Measurements from ENCODE around the gene CD55. TPM values are rescaled to one million over a fixed set of nuclear protein-coding genes. Genes with fewer than 3 reads are reported as not detected.

CD55 gene
- total RNA-seq, 1 experiment from 2014 or later = 0.71 TPM

GRCh38 chr1:207298636-207299398 is 22.7 kb upstream of the CD55 start:
- no peak for DNase-seq (ENCODE audit: low spot score)

GRCh38 chr1:207300970-207301369 is 20.5 kb upstream of the CD55 start:
- no TSS peak for BruUV-seq (replicated peaks)
- Histone ChIP-seq H3K4me1 (ENCODE audit: insufficient read depth, low read length, poor library complexity, severe bottlenecking) (no peaks in the 10 kb centered on the region), H3K36me3 (ENCODE audit: insufficient read depth, low read length, poor library complexity, severe bottlenecking) (no peaks in the 10 kb centered on the region), H3K4me3 (ENCODE audit: low read depth, low read length, poor library complexity, severe bottlenecking) (no peak overlapping the region), H3K27ac (ENCODE audit: low read depth, low read length, poor library complexity, severe bottlenecking) (no peak overlapping the region), H3K9me3 (ENCODE audit: low read depth, low read length, poor library complexity, severe bottlenecking) (no peaks in the 10 kb centered on the region), H3K27me3 (replicated peaks; ENCODE audit: insufficient read depth, low read depth, low read length, poor library complexity) (peaks cover 4% of the 10 kb centered on the region)
- ChIA-PET CTCF (no interaction called here), POLR2A (ENCODE audit: low non-redundant PET) (no interaction called here)
- DNase-seq (ENCODE audit: low spot score) = no peak
- intact Hi-C loops (cut with micrococcal nuclease; ENCODE audit: unreplicated experiment) = no loop called here
- TF ChIP-seq EZH2 (IDR thresholded peaks at IDR 0.05; ENCODE audit: borderline replicate concordance, low read depth, low read length, poor library complexity, severe bottlenecking) = no peak
- TF ChIP-seq CTCF (conservative IDR thresholded peaks at IDR 0.05; ENCODE audit: low read depth, low read length) = no peak

More at GRCh38 chr1:207298636-207299398, 22.7 kb upstream of the CD55 start:
- no peak overlapping the region for H3K27ac ChIP-seq (ENCODE audit: low read depth, low read length, poor library complexity, severe bottlenecking)
- TF ChIP-seq EZH2 (IDR thresholded peaks at IDR 0.05; ENCODE audit: borderline replicate concordance, low read depth, low read length, poor library complexity, severe bottlenecking) (no peak), CTCF (conservative IDR thresholded peaks at IDR 0.05; ENCODE audit: low read depth, low read length) (no peak)
- no peak overlapping the region for H3K4me3 ChIP-seq (ENCODE audit: low read depth, low read length, poor library complexity, severe bottlenecking)
- intact Hi-C loops (cut with micrococcal nuclease; ENCODE audit: unreplicated experiment) = no loop called here
- H3K36me3 ChIP-seq (ENCODE audit: insufficient read depth, low read length, poor library complexity, severe bottlenecking) = no peaks in the 10 kb centered on the region
- CTCF ChIA-PET = no interaction called here
- no peaks in the 10 kb centered on the region for H3K4me1 ChIP-seq (ENCODE audit: insufficient read depth, low read length, poor library complexity, severe bottlenecking)
- peaks cover 4% of the 10 kb centered on the region for H3K27me3 ChIP-seq (replicated peaks; ENCODE audit: insufficient read depth, low read depth, low read length, poor library complexity)
- no peaks in the 10 kb centered on the region for H3K9me3 ChIP-seq (ENCODE audit: low read depth, low read length, poor library complexity, severe bottlenecking)
- BruUV-seq (replicated peaks) = no TSS peak
- POLR2A ChIA-PET (ENCODE audit: low non-redundant PET) = no interaction called here

GRCh38 chr1:207302618-207303393 is 18.7 kb upstream of the CD55 start:
- Histone ChIP-seq H3K36me3 (ENCODE audit: insufficient read depth, low read length, poor library complexity, severe bottlenecking) (no peaks in the 10 kb centered on the region), H3K9me3 (ENCODE audit: low read depth, low read length, poor library complexity, severe bottlenecking) (no peaks in the 10 kb centered on the region), H3K4me1 (ENCODE audit: insufficient read depth, low read length, poor library complexity, severe bottlenecking) (no peaks in the 10 kb centered on the region), H3K4me3 (ENCODE audit: low read depth, low read length, poor library complexity, severe bottlenecking) (no peak overlapping the region), H3K27me3 (replicated peaks; ENCODE audit: insufficient read depth, low read depth, low read length, poor library complexity) (peaks cover 10% of the 10 kb centered on the region), H3K27ac (ENCODE audit: low read depth, low read length, poor library complexity, severe bottlenecking) (no peak overlapping the region)
- no peak for DNase-seq (ENCODE audit: low spot score)
- ChIA-PET CTCF (no interaction called here), POLR2A (ENCODE audit: low non-redundant PET) (no interaction called here)
- intact Hi-C loops (cut with micrococcal nuclease; ENCODE audit: unreplicated experiment) = no loop called here
- no TSS peak for BruUV-seq (replicated peaks)
- TF ChIP-seq EZH2 (IDR thresholded peaks at IDR 0.05; ENCODE audit: borderline replicate concordance, low read depth, low read length, poor library complexity, severe bottlenecking) (no peak), CTCF (conservative IDR thresholded peaks at IDR 0.05; ENCODE audit: low read depth, low read length) (no peak)
